GM18517 (cell line): ENCODE results near the gene PRKD1.
"Not testable (repeated sequence)": the region's sequence is repeated elsewhere in the genome, so short reads cannot be mapped to it uniquely, and the experiment has no call there.

Experiments used
- ATAC-seq: cut with Tn5 transposase; IDR thresholded peaks from one replicate; pipeline ENCODE4 v1.9.1; 2021; ENCODE audit warnings: mild to moderate bottlenecking, moderate library complexity; ENCODE audit not compliant: unreplicated experiment

The PRKD1 gene

GRCh38 chr14:29802211-29802610 lies 125.4 kb downstream of the PRKD1 start:
- ATAC-seq: no peak

GRCh38 chr14:29800961-29801360 lies 126.7 kb downstream of the PRKD1 start:
- no peak for ATAC-seq

- ATAC-seq: no peak
These were observed 128.1 kb downstream of the PRKD1 start for GRCh38 chr14:29799464-29800095.

- ATAC-seq: no peak
These were observed 128.8 kb downstream of the PRKD1 start for GRCh38 chr14:29798811-29799210.

- no peak for ATAC-seq
These were observed 129.5 kb downstream of the PRKD1 start for GRCh38 chr14:29798108-29798663.

- ATAC-seq: no peak
These were observed 130.8 kb downstream of the PRKD1 start for GRCh38 chr14:29796853-29797252.

GRCh38 chr14:29789475-29789874 lies 138.2 kb downstream of the PRKD1 start:
- ATAC-seq: no peak

GRCh38 chr14:29788093-29788492 lies 139.6 kb downstream of the PRKD1 start:
- no peak for ATAC-seq

GRCh38 chr14:29783556-29783955 lies 144.1 kb downstream of the PRKD1 start:
- ATAC-seq: no peak

- ATAC-seq: no peak
These were observed 145.6 kb downstream of the PRKD1 start for GRCh38 chr14:29782041-29782440.

- not testable (repeated sequence) for ATAC-seq
These were observed 150.5 kb downstream of the PRKD1 start for GRCh38 chr14:29777142-29777541.

- no peak for ATAC-seq
These were observed 153.7 kb downstream of the PRKD1 start for GRCh38 chr14:29773990-29774389.

GRCh38 chr14:29763342-29763858 lies 164.2 kb downstream of the PRKD1 start:
- no peak for ATAC-seq

GRCh38 chr14:29759521-29760340 lies 167.9 kb downstream of the PRKD1 start:
- peak; percentile 89 for ATAC-seq

GRCh38 chr14:29757711-29758233 lies 169.9 kb downstream of the PRKD1 start:
- no peak for ATAC-seq

- no peak for ATAC-seq
These were observed 170.4 kb downstream of the PRKD1 start for GRCh38 chr14:29757188-29757680.

- no peak for ATAC-seq
These were observed 171.6 kb downstream of the PRKD1 start for GRCh38 chr14:29756019-29756385.

- no peak for ATAC-seq
These were observed 172.2 kb downstream of the PRKD1 start for GRCh38 chr14:29755311-29756018.

- ATAC-seq: no peak
These were observed 173.5 kb downstream of the PRKD1 start for GRCh38 chr14:29754134-29754533.

- ATAC-seq: no peak
These were observed 175.3 kb downstream of the PRKD1 start for GRCh38 chr14:29752221-29752923.
